SU-DHL-6 (cell line): Measurements from ENCODE around the gene TPO.
"Not testable (repeated sequence)": the region's sequence is repeated elsewhere in the genome, so short reads cannot be mapped to it uniquely, and the experiment has no call there.

ENCODE experiments used
- H2AFZ ChIP-seq: fragments of 200-600 bp; sonication (generic); 2 replicates; pipeline ENCODE4 v1.6.1; 2014; ENCODE audit warnings: low read depth, mild to moderate bottlenecking, moderate library complexity, mixed read lengths, antibody characterized with exemption, low read length; ENCODE audit not compliant: severe bottlenecking
- H3F3A ChIP-seq: fragments of 200-600 bp; shearing (Covaris generic); 2 replicates; pipeline ENCODE4 v1.6.0; 2016; ENCODE audit warnings: antibody characterized with exemption, mild to moderate bottlenecking; ENCODE audit not compliant: insufficient read depth
- H3K27ac ChIP-seq: fragments of 200-600 bp; sonication (generic); 2 replicates; pipeline ENCODE4 v1.5.1; 2016; ENCODE audit warnings: low read depth, mild to moderate bottlenecking, low read length, moderate library complexity, mixed read lengths
- H3K27me3 ChIP-seq: fragments of 200-600 bp; sonication (generic), shearing (Covaris generic); 2 replicates; pipeline ENCODE4 v1.6.0; 2014; ENCODE audit warnings: mild to moderate bottlenecking, low read length
- H3K36me3 ChIP-seq: fragments of 200-600 bp; sonication (generic); 2 replicates; pipeline ENCODE4 v1.6.1; 2014; ENCODE audit warnings: mild to moderate bottlenecking, low read length, mixed read lengths
- H3K4me2 ChIP-seq: fragments of 300-600, 200-600 bp; shearing (Covaris generic), sonication (generic); 2 replicates; pipeline ENCODE4 v1.6.0; 2014; ENCODE audit warnings: low read length, low read depth, mild to moderate bottlenecking; ENCODE audit not compliant: poor library complexity, severe bottlenecking
- H3K4me3 ChIP-seq: fragments of 200-600 bp; sonication (generic); 2 replicates; pipeline ENCODE4 v1.5.1; 2014; ENCODE audit warnings: antibody characterized with exemption, low read length, mild to moderate bottlenecking, mixed read lengths; ENCODE audit not compliant: insufficient read depth, poor library complexity, severe bottlenecking
- H3K79me2 ChIP-seq: fragments of 200-600 bp; sonication (generic); 2 replicates; pipeline ENCODE4 v1.6.1; 2014; ENCODE audit warnings: mild to moderate bottlenecking, low read length, moderate library complexity; ENCODE audit not compliant: insufficient read depth
- H3K9ac ChIP-seq: fragments of 200-600 bp; sonication (generic); 2 replicates; pipeline ENCODE4 v1.7.0; 2014; ENCODE audit warnings: mild to moderate bottlenecking, low read length
- H3K9me2 ChIP-seq: fragments of 200-600 bp; sonication (generic); replicated peaks from 2 replicates; pipeline ENCODE4 v1.6.1; 2014; ENCODE audit warnings: low read length; ENCODE audit not compliant: insufficient read depth
- H3K9me3 ChIP-seq: fragments of 200-600 bp; sonication (generic); 2 replicates; pipeline ENCODE4 v1.6.1; 2014; ENCODE audit warnings: low read length, mixed read lengths; ENCODE audit not compliant: insufficient read depth
- H4K20me1 ChIP-seq: fragments of 200-600 bp; sonication (generic); 2 replicates; pipeline ENCODE4 v1.6.1; 2014; ENCODE audit warnings: low read depth, mild to moderate bottlenecking, antibody characterized with exemption, low read length, moderate library complexity, mixed read lengths
- CTCF ChIP-seq: fragments of 200-600 bp; sonication (generic); IDR thresholded peaks from one replicate; pipeline ENCODE4 v1.5.1; 2017; ENCODE audit warnings: antibody characterized with exemption, mild to moderate bottlenecking, low read length, moderate library complexity; ENCODE audit not compliant: insufficient read depth, poor library complexity, severe bottlenecking
- EZH2phosphoT487 ChIP-seq: fragments of 200-600 bp; sonication (generic), shearing (Covaris generic); conservative IDR thresholded peaks from 2 replicates; pipeline ENCODE4 v1.6.1; 2018; ENCODE audit warnings: mild to moderate bottlenecking, antibody characterized with exemption, low read length, moderate library complexity, mixed read lengths

TPO gene

GRCh38 chr2:1571477-1572417, 158.5 kb downstream of the TPO start:
- H3K27ac ChIP-seq = no peak overlapping the region
- no peak overlapping the region for H3K9ac ChIP-seq
- no peaks in the 10 kb centered on the region for H3K27me3 ChIP-seq
- H3K4me2 ChIP-seq = no peak overlapping the region
- no peaks in the 10 kb centered on the region for H4K20me1 ChIP-seq
- no peaks in the 10 kb centered on the region for H3K36me3 ChIP-seq
- H3K79me2 ChIP-seq = no peaks in the 10 kb centered on the region
- H3K9me3 ChIP-seq = no peaks in the 10 kb centered on the region; the same call in 1 of the 2 replicates
- TF ChIP-seq EZH2phosphoT487 (no peak), CTCF (no peak)
- H3K9me2 ChIP-seq = no peaks in the 10 kb centered on the region
- no peak overlapping the region for H3K4me3 ChIP-seq
- H3F3A ChIP-seq = no peaks in the 10 kb centered on the region
- H2AFZ ChIP-seq = no peak overlapping the region

GRCh38 chr2:1572638-1573037, 159.4 kb downstream of the TPO start:
- H3K4me3 ChIP-seq = no peak overlapping the region
- no peaks in the 10 kb centered on the region for H3K36me3 ChIP-seq
- no peak overlapping the region for H3K27ac ChIP-seq
- H3K9me3 ChIP-seq = no peaks in the 10 kb centered on the region; the same call in 1 of the 2 replicates
- H3K9me2 ChIP-seq = no peaks in the 10 kb centered on the region
- no peaks in the 10 kb centered on the region for H3F3A ChIP-seq
- H3K27me3 ChIP-seq = no peaks in the 10 kb centered on the region
- no peaks in the 10 kb centered on the region for H3K79me2 ChIP-seq
- H2AFZ ChIP-seq = no peak overlapping the region
- no peak overlapping the region for H3K9ac ChIP-seq
- H4K20me1 ChIP-seq = no peaks in the 10 kb centered on the region
- no peak overlapping the region for H3K4me2 ChIP-seq
- TF ChIP-seq CTCF (no peak), EZH2phosphoT487 (no peak)

GRCh38 chr2:1577846-1578245, 164.6 kb downstream of the TPO start:
- no peaks in the 10 kb centered on the region for H3K9me2 ChIP-seq
- no peak overlapping the region for H2AFZ ChIP-seq
- H3K79me2 ChIP-seq = no peaks in the 10 kb centered on the region
- no peaks in the 10 kb centered on the region for H3K9me3 ChIP-seq
- H3K4me3 ChIP-seq = no peak overlapping the region
- no peak overlapping the region for H3K4me2 ChIP-seq
- H4K20me1 ChIP-seq = no peaks in the 10 kb centered on the region
- H3K36me3 ChIP-seq = no peaks in the 10 kb centered on the region
- H3K27ac ChIP-seq = no peak overlapping the region
- no peaks in the 10 kb centered on the region for H3F3A ChIP-seq
- TF ChIP-seq CTCF (no peak), EZH2phosphoT487 (no peak)
- H3K27me3 ChIP-seq = no peaks in the 10 kb centered on the region
- no peak overlapping the region for H3K9ac ChIP-seq

- not testable (repeated sequence) for H4K20me1 ChIP-seq, H3K9me3 ChIP-seq, H3K4me2 ChIP-seq, H3K4me3 ChIP-seq, H3K9ac ChIP-seq, H3F3A ChIP-seq, H2AFZ ChIP-seq, H3K27me3 ChIP-seq, H3K79me2 ChIP-seq, H3K27ac ChIP-seq, H3K36me3 ChIP-seq, H3K9me2 ChIP-seq
Observed at GRCh38 chr2:1581257-1581964, 168.1 kb downstream of the TPO start.
